ENCODE results near the gene IER5L. TPM values are rescaled to one million over a fixed set of nuclear protein-coding genes. Genes with fewer than 3 reads are reported as not detected.
A peak's percentile ranks its signal among the peaks of the same experiment; 100 is the strongest.

IER5L gene
- total and polyA plus RNA-seq, 9 of the 15 experiments (the other 6 are each of a cell fraction or from before 2014, with no cell fraction given): 0.14 to 11.9 (median 0.52) TPM

GRCh38 chr9:129175825-129176633, 2.0 kb downstream of the IER5L start (continued):
- TF ChIP-seq ZNF77 (CRISPR knock-in tag; IDR thresholded peaks at IDR 0.05): no peak
- no peak for TF ChIP-seq CBX5 (IDR thresholded peaks at IDR 0.05; ENCODE audit: borderline replicate concordance, low read depth)
- no peak for TF ChIP-seq NEUROD1 (IDR thresholded peaks at IDR 0.05; ENCODE audit: borderline replicate concordance, low read depth, low read length, partially characterized antibody)
- TF ChIP-seq PPARD (CRISPR knock-in tag; IDR thresholded peaks at IDR 0.05): no peak
- TF ChIP-seq CREB1 (IDR thresholded peaks at IDR 0.05): no peak
- TF ChIP-seq CREB1 (CRISPR knock-in tag; IDR thresholded peaks at IDR 0.05): no peak
- no peak for TF ChIP-seq ZNF133 (CRISPR knock-in tag; IDR thresholded peaks at IDR 0.05)
- TF ChIP-seq ZBED1 (IDR thresholded peaks at IDR 0.05): no peak
- no peak for TF ChIP-seq HMGN3 (IDR thresholded peaks at IDR 0.05; ENCODE audit: borderline replicate concordance, extremely low read depth, insufficient read length, low read depth, low read length)
- no peak for TF ChIP-seq ZKSCAN3 (CRISPR knock-in tag; IDR thresholded peaks at IDR 0.05)
- no peak; the same call in 1 of the 2 replicates for TF ChIP-seq SMARCA4 (IDR thresholded peaks at IDR 0.05)
- no peak for TF ChIP-seq ZNF274 (IDR thresholded peaks at IDR 0.05; ENCODE audit: borderline replicate concordance, low read depth, low read length)
- TF ChIP-seq TCF15 (CRISPR knock-in tag; IDR thresholded peaks at IDR 0.05): no peak
- no peak for TF ChIP-seq SMAD2 (IDR thresholded peaks at IDR 0.05; ENCODE audit: low read depth, low read length)
- no peak for TF ChIP-seq MIER1 (IDR thresholded peaks at IDR 0.05; ENCODE audit: low read depth)
- no peak for TF ChIP-seq TAF15 (IDR thresholded peaks at IDR 0.05; ENCODE audit: low read depth, low read length)
- no peak for TF ChIP-seq NFIX (CRISPR knock-in tag; IDR thresholded peaks at IDR 0.05; ENCODE audit: low read depth)
- TF ChIP-seq MCM7 (IDR thresholded peaks at IDR 0.05): no peak
- no peak; the same call in 1 of the 2 replicates for TF ChIP-seq NKRF (IDR thresholded peaks at IDR 0.05; ENCODE audit: borderline replicate concordance)
- TF ChIP-seq SAP30 (IDR thresholded peaks at IDR 0.05; ENCODE audit: borderline replicate concordance, insufficient read depth, low read depth, low read length, poor library complexity, severe bottlenecking): no peak
- no peak for TF ChIP-seq RBM22 (IDR thresholded peaks at IDR 0.05; ENCODE audit: low read depth, low read length, poor library complexity, severe bottlenecking)
- no peak for TF ChIP-seq CBX2 (IDR thresholded peaks at IDR 0.05; ENCODE audit: insufficient read depth, low read length, poor library complexity, severe bottlenecking)
- no peak for TF ChIP-seq NONO (IDR thresholded peaks at IDR 0.05; ENCODE audit: low read depth in 2 of 2, low read length in 1 of 2)
- TF ChIP-seq CREM (IDR thresholded peaks at IDR 0.05; ENCODE audit: low read depth): peak; percentile 42; the same call in 1 of the 2 replicates
- no peak for TF ChIP-seq ASH1L (IDR thresholded peaks at IDR 0.05; ENCODE audit: borderline replicate concordance, low read depth, partially characterized antibody)
- TF ChIP-seq KHSRP (IDR thresholded peaks at IDR 0.05): 0 out of 2 replicates have a peak, but pooled peaks have one; percentile 36
- TF ChIP-seq NFATC3 (IDR thresholded peaks at IDR 0.05): no peak
- peak; percentile 37 for TF ChIP-seq TAF1 (IDR thresholded peaks at IDR 0.05; ENCODE audit: control insufficient read depth, extremely low read depth, insufficient read depth, low read length, severe bottlenecking)
- no peak for TF ChIP-seq MED1 (CRISPR knock-in tag; IDR thresholded peaks at IDR 0.05; ENCODE audit: borderline replicate concordance)
- no peak for TF ChIP-seq JUNB (CRISPR knock-in tag; conservative IDR thresholded peaks at IDR 0.05)

Data from K562 (cell line).